ENCODE results near the gene MAD1L1.

Gene MAD1L1

GRCh38 chr7:2154831-2155230 lies 77.9 kb downstream of the MAD1L1 start:
- Histone ChIP-seq H3K4me2 (ENCODE audit: low read length) (no peak overlapping the region), H3K9me3 (ENCODE audit: control insufficient read depth, insufficient read depth, low read length) (no peaks in the 10 kb centered on the region), H3K9me2 (replicated peaks; ENCODE audit: control insufficient read depth, low read length) (no peaks in the 10 kb centered on the region), H3K36me3 (ENCODE audit: control insufficient read depth, low read length) (peaks cover 24% of the 10 kb centered on the region), H3K4me1 (ENCODE audit: control insufficient read depth, low read length) (peaks cover 56% of the 10 kb centered on the region), H3K27me3 (ENCODE audit: control insufficient read depth, low read length) (no peaks in the 10 kb centered on the region), H3K27ac (ENCODE audit: low read depth, low read length) (no peak overlapping the region), H3K79me2 (ENCODE audit: control insufficient read depth, low read length) (peaks cover 54% of the 10 kb centered on the region), H4K20me1 (ENCODE audit: control insufficient read depth, insufficient read depth, low read depth, low read length) (no peaks in the 10 kb centered on the region), H3F3A (ENCODE audit: control insufficient read depth, insufficient read depth) (peaks cover 16% of the 10 kb centered on the region), H3K4me3 (ENCODE audit: low read length) (no peak overlapping the region)
- TF ChIP-seq EZH2phosphoT487 (IDR thresholded peaks at IDR 0.05; ENCODE audit: borderline replicate concordance, low read length) (no peak), CTCF (IDR thresholded peaks at IDR 0.05; ENCODE audit: low read depth, low read length, poor library complexity, severe bottlenecking) (no peak)

DNA sequence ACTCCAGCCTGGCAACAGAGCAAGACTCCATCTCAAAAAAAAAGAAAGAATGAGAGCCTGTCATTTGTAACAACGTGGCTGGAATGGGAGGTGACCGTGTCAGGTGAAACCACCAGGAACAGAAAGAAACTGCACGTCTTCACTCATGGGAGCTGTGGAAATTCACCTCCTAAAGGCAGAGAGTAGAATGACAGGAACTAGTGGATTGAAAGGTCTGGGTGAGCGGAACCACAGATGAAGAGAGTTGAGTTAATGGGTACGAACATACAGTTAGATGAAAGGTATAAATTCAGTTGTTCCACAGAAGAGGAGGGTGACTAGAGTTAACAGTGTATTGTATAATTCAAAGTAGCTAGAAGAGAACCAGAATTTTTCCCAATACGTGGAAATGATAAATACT lies 78.6 kb downstream of the MAD1L1 start:
- Histone ChIP-seq H3K4me2 (ENCODE audit: low read length) (no peak overlapping the region), H3K79me2 (ENCODE audit: control insufficient read depth, low read length) (peaks cover 49% of the 10 kb centered on the region), H3K9me2 (replicated peaks; ENCODE audit: control insufficient read depth, low read length) (no peaks in the 10 kb centered on the region), H3K9me3 (ENCODE audit: control insufficient read depth, insufficient read depth, low read length) (no peaks in the 10 kb centered on the region), H4K20me1 (ENCODE audit: control insufficient read depth, insufficient read depth, low read depth, low read length) (no peaks in the 10 kb centered on the region), H3K27me3 (ENCODE audit: control insufficient read depth, low read length) (no peaks in the 10 kb centered on the region), H3K36me3 (ENCODE audit: control insufficient read depth, low read length) (peaks cover 24% of the 10 kb centered on the region), H3K27ac (ENCODE audit: low read depth, low read length) (no peak overlapping the region), H3F3A (ENCODE audit: control insufficient read depth, insufficient read depth) (peaks cover 10% of the 10 kb centered on the region), H3K4me1 (ENCODE audit: control insufficient read depth, low read length) (peaks cover 49% of the 10 kb centered on the region), H3K4me3 (ENCODE audit: low read length) (no peak overlapping the region)
- no peak for TF ChIP-seq EZH2phosphoT487 (IDR thresholded peaks at IDR 0.05; ENCODE audit: borderline replicate concordance, low read length)
- no peak for TF ChIP-seq CTCF (IDR thresholded peaks at IDR 0.05; ENCODE audit: low read depth, low read length, poor library complexity, severe bottlenecking)

DNA sequence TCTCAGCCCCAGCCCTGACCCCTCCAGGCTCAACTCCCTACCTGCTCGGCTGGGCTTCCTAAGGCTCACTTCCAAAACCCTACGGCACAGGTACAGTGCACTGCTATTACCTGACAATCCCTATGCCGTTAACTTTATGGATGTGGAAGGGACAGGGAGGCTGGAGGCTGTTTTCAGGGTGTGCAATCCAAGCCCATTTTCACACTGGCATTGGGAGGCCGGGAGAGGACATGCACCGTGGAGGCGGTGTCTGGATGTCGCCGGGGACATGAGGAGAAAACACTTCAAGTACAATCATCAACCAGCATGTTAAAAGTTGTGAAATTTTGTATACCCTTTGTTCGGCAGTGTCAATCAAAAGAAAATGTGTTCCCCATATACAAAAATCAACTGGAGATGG lies 80.1 kb downstream of the MAD1L1 start:
- Histone ChIP-seq H3K27me3 (ENCODE audit: control insufficient read depth, low read length) (no peaks in the 10 kb centered on the region), H4K20me1 (ENCODE audit: control insufficient read depth, insufficient read depth, low read depth, low read length) (no peaks in the 10 kb centered on the region), H3K36me3 (ENCODE audit: control insufficient read depth, low read length) (peaks cover 31% of the 10 kb centered on the region), H3K79me2 (ENCODE audit: control insufficient read depth, low read length) (peaks cover 49% of the 10 kb centered on the region), H3K27ac (ENCODE audit: low read depth, low read length) (peak overlapping the region; percentile 1; the same call in 1 of the 2 replicates), H3F3A (ENCODE audit: control insufficient read depth, insufficient read depth) (peaks cover 3% of the 10 kb centered on the region), H3K9me2 (replicated peaks; ENCODE audit: control insufficient read depth, low read length) (no peaks in the 10 kb centered on the region), H3K4me1 (ENCODE audit: control insufficient read depth, low read length) (peaks cover 34% of the 10 kb centered on the region), H3K4me2 (ENCODE audit: low read length) (no peak overlapping the region; the same call in 1 of the 2 replicates), H3K4me3 (ENCODE audit: low read length) (no peak overlapping the region), H3K9me3 (ENCODE audit: control insufficient read depth, insufficient read depth, low read length) (no peaks in the 10 kb centered on the region)
- no peak for TF ChIP-seq EZH2phosphoT487 (IDR thresholded peaks at IDR 0.05; ENCODE audit: borderline replicate concordance, low read length)
- no peak for TF ChIP-seq CTCF (IDR thresholded peaks at IDR 0.05; ENCODE audit: low read depth, low read length, poor library complexity, severe bottlenecking)
